CD14-positive monocyte (primary cell): ENCODE results near the gene PTPRE. TPM values are rescaled to one million over a fixed set of nuclear protein-coding genes. Genes with fewer than 3 reads are reported as not detected.

Experiments used
- DNase-seq, 3 donors: peaks; one replicate each; pipeline ENCODE4 v3.0.0-alpha.2; 2011 to 2022
- H2AFZ ChIP-seq: 2 replicates; pipeline ENCODE4 v1.6.0; 2012; ENCODE audit warnings: mild to moderate bottlenecking, low read depth, low read length, inconsistent platforms; ENCODE audit not compliant: insufficient read depth, poor library complexity, severe bottlenecking
- H3K27ac ChIP-seq, 2 donors: 1 replicate in 1 of 2; 2 replicates in 1 of 2; pipeline ENCODE4 v1.5.1; 2012 to 2013; ENCODE audit warnings: low read length in 2 of 2, control low read depth in 1 of 2, inconsistent platforms in 1 of 2, low read depth in 1 of 2, mild to moderate bottlenecking in 1 of 2
- H3K27me3 ChIP-seq, 2 donors: one replicate each; pipeline versions ENCODE4 v1.6.0 to v1.6.1; 2011 to 2013; ENCODE audit warnings: low read length in 2 of 2; ENCODE audit not compliant: control insufficient read depth in 2 of 2, insufficient read depth in 2 of 2
- H3K36me3 ChIP-seq, 2 donors: replicated peaks in 1 of 2; 1 replicate in 1 of 2; 2 replicates in 1 of 2; pipeline versions ENCODE4 v1.5.1 to v1.6.1; 2012 to 2013; ENCODE audit warnings: low read length in 2 of 2, control low read depth in 1 of 2, inconsistent platforms in 1 of 2, mild to moderate bottlenecking in 1 of 2; ENCODE audit not compliant: insufficient read depth in 2 of 2, control insufficient read depth in 1 of 2
- H3K4me1 ChIP-seq, 2 donors: 1 replicate in 1 of 2; 2 replicates in 1 of 2; pipeline versions ENCODE4 v1.5.1 to v1.6.1; 2012 to 2013; ENCODE audit warnings: low read length in 2 of 2, control low read depth in 1 of 2, inconsistent platforms in 1 of 2, mild to moderate bottlenecking in 1 of 2, moderate library complexity in 1 of 2; ENCODE audit not compliant: insufficient read depth in 2 of 2, control insufficient read depth in 1 of 2
- H3K4me2 ChIP-seq: replicated peaks from 2 replicates; pipeline ENCODE3; 2012; ENCODE audit warnings: low read length, moderate library complexity, mild to moderate bottlenecking; ENCODE audit not compliant: poor library complexity, severe bottlenecking; ENCODE audit errors: extremely low read depth
- H3K4me3 ChIP-seq, 3 experiments: fragments of 200-600 bp in 1 of 3; sonication (generic) in 1 of 3; replicated peaks in 1 of 3; 1 replicate in 2 of 3; 2 replicates in 1 of 3; pipeline ENCODE4 v1.5.1; 2011 to 2013; ENCODE audit warnings: low read length in 3 of 3, mild to moderate bottlenecking in 3 of 3, control low read depth in 2 of 3, low read depth in 2 of 3, inconsistent platforms in 1 of 3, moderate library complexity in 1 of 3
- H3K79me2 ChIP-seq: 2 replicates; pipeline ENCODE4 v1.6.0; 2012; ENCODE audit warnings: mild to moderate bottlenecking, control low read depth, inconsistent platforms, low read length, moderate library complexity; ENCODE audit not compliant: insufficient read depth
- H3K9ac ChIP-seq: 2 replicates; pipeline ENCODE4 v1.6.0; 2017; ENCODE audit warnings: low read length, mild to moderate bottlenecking; ENCODE audit not compliant: insufficient read depth, poor library complexity, severe bottlenecking
- H3K9me3 ChIP-seq, 2 donors: replicated peaks in 1 of 2; 1 replicate in 1 of 2; 2 replicates in 1 of 2; pipeline versions ENCODE4 v1.5.1 to v1.6.1; 2012 to 2013; ENCODE audit warnings: low read length in 2 of 2, control low read depth in 1 of 2; ENCODE audit not compliant: control insufficient read depth in 1 of 2, insufficient read depth in 1 of 2
- H4K20me1 ChIP-seq: 2 replicates; pipeline ENCODE4 v1.6.0; 2012; ENCODE audit warnings: mild to moderate bottlenecking, low read length, control low read depth, moderate library complexity; ENCODE audit not compliant: insufficient read depth
- H3K27ac Mint-ChIP-seq, 7 donors: one replicate each; pipeline ENCODE4 v1.8.0; 2020; ENCODE audit warnings: mild to moderate bottlenecking in 7 of 7, mixed read lengths in 7 of 7, moderate library complexity in 6 of 7, inconsistent platforms in 2 of 7
- H3K27me3 Mint-ChIP-seq, 3 donors: one replicate each; pipeline ENCODE4 v1.8.0; 2021 to 2022; ENCODE audit warnings: low read depth in 3 of 3, mild to moderate bottlenecking in 3 of 3, mixed read lengths in 3 of 3, moderate library complexity in 3 of 3, inconsistent platforms in 1 of 3
- H3K36me3 Mint-ChIP-seq, 2 donors: one replicate each; pipeline ENCODE4 v1.8.0; 2020; ENCODE audit warnings: mixed read lengths in 2 of 2, inconsistent platforms in 1 of 2, mild to moderate bottlenecking in 1 of 2
- H3K4me1 Mint-ChIP-seq: one replicate; pipeline ENCODE4 v1.8.0; 2020; ENCODE audit warnings: mild to moderate bottlenecking, mixed read lengths
- H3K4me3 Mint-ChIP-seq, 2 donors: one replicate each; pipeline ENCODE4 v1.8.0; 2020; ENCODE audit warnings: mild to moderate bottlenecking in 2 of 2, mixed read lengths in 2 of 2, moderate library complexity in 1 of 2
- H3K9me3 Mint-ChIP-seq, 7 donors: one replicate each; pipeline ENCODE4 v1.8.0; 2020 to 2022; ENCODE audit warnings: mixed read lengths in 7 of 7, mild to moderate bottlenecking in 6 of 7, moderate library complexity in 6 of 7, inconsistent platforms in 2 of 7
- CTCF ChIP-seq: fragments of 200-600 bp; IDR thresholded peaks from one replicate; pipeline ENCODE4 v1.8.0; 2022; ENCODE audit warnings: antibody characterized with exemption, mild to moderate bottlenecking
- WGBS: methylation state at CpG from one replicate; pipeline ENCODE4 v1.1.5; 2013; ENCODE audit warnings: missing lambda C conversion rate; ENCODE audit not compliant: insufficient coverage; 5-methylcytosine and 5-hydroxymethylcytosine counted together
- intact Hi-C, 2 donors: fragments of 100-400 bp; cut with micrococcal nuclease; formaldehyde crosslinking; loops; one replicate each; pipeline versions ENCODE4 v1.15.0 to v1.15.1; 2023
- polyA plus RNA-seq, 3 donors: library from polyadenylated mRNA; depleted of rRNA in 1 of 3; unstranded in 2 of 3; stranded (reverse) in 1 of 3; fragments of 300-500 nt in 2 of 3; fragments of >200 nt in 1 of 3; fragmentation: Illumina TruSeq in 2 of 3; gene quantifications; 1 replicate in 2 of 3; 2 replicates in 1 of 3; pipeline ENCODE4 v1.2.3, GENCODE V29; 2012 to 2021

The PTPRE gene
- polyA plus RNA-seq, 3 donors = 95.2 to 271 (median 125) TPM

GRCh38 chr10:128036011-128036615, 129.2 kb downstream of the PTPRE start:
- 65% methylated on average over 6 of the region's 9 CpGs for WGBS
- H3K36me3 Mint-ChIP-seq = peaks cover 23 to 34% of the 10 kb centered on the region in 2 donors
- TF ChIP-seq CTCF = no peak
- Histone ChIP-seq H3K9me3 (no peaks in the 10 kb centered on the region), H3K36me3 (peaks cover 2 to 10% of the 10 kb centered on the region in 2 donors), H3K4me3 (no peak overlapping the region), H2AFZ (no peak overlapping the region), H3K27ac (no peak overlapping the region), H3K79me2 (peaks cover 5% of the 10 kb centered on the region), H3K4me2 (no peak overlapping the region), H3K9ac (no peak overlapping the region), H3K27me3 (no peaks in the 10 kb centered on the region), H3K4me1 (peaks cover 0 to 6% of the 10 kb centered on the region in 2 donors), H4K20me1 (peaks cover 56% of the 10 kb centered on the region)
- H3K9me3 Mint-ChIP-seq = peaks cover 0 to 2% (median 0%) of the 10 kb centered on the region in 7 donors
- H3K4me1 Mint-ChIP-seq = peaks cover 16% of the 10 kb centered on the region
- no peak overlapping the region for H3K4me3 Mint-ChIP-seq
- DNase-seq = no peak
- intact Hi-C loops = loop anchor here (2.0 to 5.0 kb wide), 3 partner anchors 33 to 116 kb away; no protein-coding TSS in a partner anchor
- peak overlapping the region in 4 of 7 donors; percentile 44 to 68 (median 66) for H3K27ac Mint-ChIP-seq
- peaks cover 0 to 3% (median 0%) of the 10 kb centered on the region in 3 donors for H3K27me3 Mint-ChIP-seq

- no peak overlapping the region for H3K4me3 Mint-ChIP-seq
- intact Hi-C loops = loop anchor here (2.0 to 5.0 kb wide), 3 partner anchors 32 to 115 kb away; no protein-coding TSS in a partner anchor
- H3K27me3 ChIP-seq = no peaks in the 10 kb centered on the region
- peaks cover 26 to 38% of the 10 kb centered on the region in 2 donors for H3K36me3 Mint-ChIP-seq
- TF ChIP-seq CTCF = no peak
- no peak overlapping the region for H3K4me2 ChIP-seq
- H3K9me3 Mint-ChIP-seq = peaks cover 0 to 2% (median 0%) of the 10 kb centered on the region in 7 donors
- H3K4me1 ChIP-seq = peaks cover under 1 to 7% of the 10 kb centered on the region in 2 donors
- no peak overlapping the region for H3K4me3 ChIP-seq
- peak overlapping the region in 3 of 7 donors; percentile 40 to 75 (median 65) for H3K27ac Mint-ChIP-seq
- peaks cover 47% of the 10 kb centered on the region for H4K20me1 ChIP-seq
- peaks cover 0 to 3% (median 0%) of the 10 kb centered on the region in 3 donors for H3K27me3 Mint-ChIP-seq
- no peak overlapping the region for H3K9ac ChIP-seq
- peaks cover 2 to 13% of the 10 kb centered on the region in 2 donors for H3K36me3 ChIP-seq
- 97% methylated on average over 8 of the region's 14 CpGs for WGBS
- no peak overlapping the region for H2AFZ ChIP-seq
- H3K4me1 Mint-ChIP-seq = peaks cover 20% of the 10 kb centered on the region
- no peak overlapping the region for H3K27ac ChIP-seq
- no peak for DNase-seq
- H3K9me3 ChIP-seq = no peaks in the 10 kb centered on the region
- H3K79me2 ChIP-seq = peaks cover 8% of the 10 kb centered on the region
Measured at GRCh38 chr10:128036746-128037543, 130.0 kb downstream of the PTPRE start.
